ENCODE measurements around the gene PTPN14. TPM values are rescaled to one million over a fixed set of nuclear protein-coding genes. Genes with fewer than 3 reads are reported as not detected.

PTPN14 gene
- total and polyA plus RNA-seq, 2 experiments from 2014 or later = 18.7 to 70.2 TPM

DNA sequence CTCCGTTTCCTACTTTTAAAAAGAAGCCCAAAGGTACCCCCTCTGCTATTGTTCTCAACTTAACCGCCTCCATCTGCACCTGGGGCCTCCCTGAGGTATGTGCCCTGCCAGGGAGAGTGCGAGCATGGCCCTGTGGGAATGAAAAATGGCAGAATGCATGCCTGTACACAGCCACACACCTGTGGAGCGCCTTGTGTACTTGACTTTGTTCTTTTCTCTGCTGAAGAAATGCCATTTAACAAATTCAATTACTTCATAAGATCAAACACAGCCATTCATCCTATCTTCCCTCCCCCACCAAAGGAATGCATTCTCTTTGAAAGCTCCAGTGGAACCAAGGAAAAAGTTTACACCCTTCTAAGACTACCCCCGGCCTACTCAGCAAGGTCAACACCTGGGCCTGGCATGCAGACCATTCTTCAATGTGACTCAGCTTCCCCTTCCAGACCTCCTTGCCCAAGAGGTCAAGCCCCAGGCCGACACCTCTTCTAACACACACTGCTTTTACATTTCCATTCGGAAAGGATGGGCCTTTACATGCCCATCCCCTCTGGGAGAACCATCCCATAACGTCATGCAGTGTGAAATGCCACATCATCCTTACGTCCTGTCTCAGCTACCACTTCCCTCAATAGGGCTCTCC lies 146.7 kb downstream of the PTPN14 start:
- Histone ChIP-seq H3K27ac (ENCODE audit: low read depth) (peak overlapping the region; percentile 91), H3K79me2 (replicated peaks; ENCODE audit: insufficient read depth) (no peaks in the 10 kb centered on the region), H3K4me3 (no peak overlapping the region), H3F3A (replicated peaks; ENCODE audit: low read depth) (no peaks in the 10 kb centered on the region), H4K20me1 (replicated peaks; ENCODE audit: insufficient read depth) (no peaks in the 10 kb centered on the region), H2AFZ (no peak overlapping the region), H3K9me2 (ENCODE audit: insufficient read depth) (no peaks in the 10 kb centered on the region), H3K27me3 (ENCODE audit: insufficient read depth) (no peaks in the 10 kb centered on the region), H3K4me1 (ENCODE audit: insufficient read depth) (peaks cover 22% of the 10 kb centered on the region), H3K4me2 (peak overlapping the region; percentile 14; the same call in 1 of the 2 replicates), H3K36me3 (ENCODE audit: insufficient read depth) (peaks cover 3% of the 10 kb centered on the region; the same call in 1 of the 2 replicates)
- Mint-ChIP-seq H3K36me3 (ENCODE audit: low read depth) (peaks cover 16% of the 10 kb centered on the region), H3K4me1 (peaks cover 34% of the 10 kb centered on the region), H3K9me3 (no peaks in the 10 kb centered on the region), H3K27ac (peak overlapping the region; percentile 93), H3K27me3 (ENCODE audit: insufficient read depth, low read depth, poor library complexity) (peaks cover 4% of the 10 kb centered on the region), H3K4me3 (no peak overlapping the region)
- ATAC-seq = peak; percentile 89
- DNase-seq (ENCODE audit: low spot score) = peak; percentile 81
- 0 out of 2 replicates have a peak, but pooled peaks have one; percentile 14 for TF ChIP-seq ZNF114 (CRISPR knock-in tag; IDR thresholded peaks at IDR 0.05)
- TF ChIP-seq POLR2AphosphoS5 (IDR thresholded peaks at IDR 0.05; ENCODE audit: low read depth) = no peak

DNA sequence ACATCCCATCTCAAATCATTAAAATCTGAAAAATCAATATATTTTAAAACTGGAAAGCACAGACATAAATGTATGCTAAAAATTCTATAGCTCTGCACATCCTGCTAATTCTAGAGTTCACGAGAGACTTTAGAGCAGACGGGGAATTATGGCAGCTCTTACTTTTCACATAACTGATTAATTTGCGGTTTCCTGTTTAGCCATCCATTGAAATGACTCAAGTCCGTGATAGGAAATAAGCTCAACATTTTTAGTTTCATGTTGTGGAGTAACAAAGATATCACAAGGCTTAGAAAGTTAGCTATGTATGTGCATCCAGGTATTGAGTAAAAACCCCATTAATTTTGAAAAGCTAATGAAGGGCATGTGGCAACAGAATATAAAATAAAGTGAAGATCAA lies 147.2 kb downstream of the PTPN14 start:
- Histone ChIP-seq H3K79me2 (replicated peaks; ENCODE audit: insufficient read depth) (no peaks in the 10 kb centered on the region), H3K27me3 (ENCODE audit: insufficient read depth) (no peaks in the 10 kb centered on the region), H3K9me2 (ENCODE audit: insufficient read depth) (no peaks in the 10 kb centered on the region), H3K4me3 (no peak overlapping the region), H3K27ac (ENCODE audit: low read depth) (peak overlapping the region; percentile 64; the same call in 1 of the 2 replicates), H3K4me1 (ENCODE audit: insufficient read depth) (peaks cover 22% of the 10 kb centered on the region), H2AFZ (no peak overlapping the region), H3K36me3 (ENCODE audit: insufficient read depth) (peaks cover 3% of the 10 kb centered on the region; the same call in 1 of the 2 replicates), H4K20me1 (replicated peaks; ENCODE audit: insufficient read depth) (no peaks in the 10 kb centered on the region), H3F3A (replicated peaks; ENCODE audit: low read depth) (no peaks in the 10 kb centered on the region), H3K4me2 (peak overlapping the region; percentile 14; the same call in 1 of the 2 replicates)
- peaks cover 21% of the 10 kb centered on the region for H3K36me3 Mint-ChIP-seq (ENCODE audit: low read depth)
- ATAC-seq (no peak), DNase-seq (ENCODE audit: low spot score) (no peak)
- peaks cover 4% of the 10 kb centered on the region for H3K27me3 Mint-ChIP-seq (ENCODE audit: insufficient read depth, low read depth, poor library complexity)
- H3K4me1 Mint-ChIP-seq = peaks cover 34% of the 10 kb centered on the region
- peak overlapping the region; percentile 93 for H3K27ac Mint-ChIP-seq
- no peak overlapping the region for H3K4me3 Mint-ChIP-seq
- H3K9me3 Mint-ChIP-seq = no peaks in the 10 kb centered on the region
- TF ChIP-seq, protein P1, sequence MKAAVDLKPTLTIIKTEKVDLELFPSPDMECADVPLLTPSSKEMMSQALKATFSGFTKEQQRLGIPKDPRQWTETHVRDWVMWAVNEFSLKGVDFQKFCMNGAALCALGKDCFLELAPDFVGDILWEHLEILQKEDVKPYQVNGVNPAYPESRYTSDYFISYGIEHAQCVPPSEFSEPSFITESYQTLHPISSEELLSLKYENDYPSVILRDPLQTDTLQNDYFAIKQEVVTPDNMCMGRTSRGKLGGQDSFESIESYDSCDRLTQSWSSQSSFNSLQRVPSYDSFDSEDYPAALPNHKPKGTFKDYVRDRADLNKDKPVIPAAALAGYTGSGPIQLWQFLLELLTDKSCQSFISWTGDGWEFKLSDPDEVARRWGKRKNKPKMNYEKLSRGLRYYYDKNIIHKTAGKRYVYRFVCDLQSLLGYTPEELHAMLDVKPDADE (IDR thresholded peaks at IDR 0.05) = no peak
- TF ChIP-seq CREB1 (CRISPR knock-in tag; IDR thresholded peaks at IDR 0.05; ENCODE audit: low read depth) (no peak), STAT1 (IDR thresholded peaks at IDR 0.05; ENCODE audit: unreplicated experiment) (no peak)
- TF ChIP-seq, protein P2, sequence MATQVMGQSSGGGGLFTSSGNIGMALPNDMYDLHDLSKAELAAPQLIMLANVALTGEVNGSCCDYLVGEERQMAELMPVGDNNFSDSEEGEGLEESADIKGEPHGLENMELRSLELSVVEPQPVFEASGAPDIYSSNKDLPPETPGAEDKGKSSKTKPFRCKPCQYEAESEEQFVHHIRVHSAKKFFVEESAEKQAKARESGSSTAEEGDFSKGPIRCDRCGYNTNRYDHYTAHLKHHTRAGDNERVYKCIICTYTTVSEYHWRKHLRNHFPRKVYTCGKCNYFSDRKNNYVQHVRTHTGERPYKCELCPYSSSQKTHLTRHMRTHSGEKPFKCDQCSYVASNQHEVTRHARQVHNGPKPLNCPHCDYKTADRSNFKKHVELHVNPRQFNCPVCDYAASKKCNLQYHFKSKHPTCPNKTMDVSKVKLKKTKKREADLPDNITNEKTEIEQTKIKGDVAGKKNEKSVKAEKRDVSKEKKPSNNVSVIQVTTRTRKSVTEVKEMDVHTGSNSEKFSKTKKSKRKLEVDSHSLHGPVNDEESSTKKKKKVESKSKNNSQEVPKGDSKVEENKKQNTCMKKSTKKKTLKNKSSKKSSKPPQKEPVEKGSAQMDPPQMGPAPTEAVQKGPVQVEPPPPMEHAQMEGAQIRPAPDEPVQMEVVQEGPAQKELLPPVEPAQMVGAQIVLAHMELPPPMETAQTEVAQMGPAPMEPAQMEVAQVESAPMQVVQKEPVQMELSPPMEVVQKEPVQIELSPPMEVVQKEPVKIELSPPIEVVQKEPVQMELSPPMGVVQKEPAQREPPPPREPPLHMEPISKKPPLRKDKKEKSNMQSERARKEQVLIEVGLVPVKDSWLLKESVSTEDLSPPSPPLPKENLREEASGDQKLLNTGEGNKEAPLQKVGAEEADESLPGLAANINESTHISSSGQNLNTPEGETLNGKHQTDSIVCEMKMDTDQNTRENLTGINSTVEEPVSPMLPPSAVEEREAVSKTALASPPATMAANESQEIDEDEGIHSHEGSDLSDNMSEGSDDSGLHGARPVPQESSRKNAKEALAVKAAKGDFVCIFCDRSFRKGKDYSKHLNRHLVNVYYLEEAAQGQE (IDR thresholded peaks at IDR 0.05; ENCODE audit: unreplicated experiment) = no peak
- TF ChIP-seq, protein P3, sequence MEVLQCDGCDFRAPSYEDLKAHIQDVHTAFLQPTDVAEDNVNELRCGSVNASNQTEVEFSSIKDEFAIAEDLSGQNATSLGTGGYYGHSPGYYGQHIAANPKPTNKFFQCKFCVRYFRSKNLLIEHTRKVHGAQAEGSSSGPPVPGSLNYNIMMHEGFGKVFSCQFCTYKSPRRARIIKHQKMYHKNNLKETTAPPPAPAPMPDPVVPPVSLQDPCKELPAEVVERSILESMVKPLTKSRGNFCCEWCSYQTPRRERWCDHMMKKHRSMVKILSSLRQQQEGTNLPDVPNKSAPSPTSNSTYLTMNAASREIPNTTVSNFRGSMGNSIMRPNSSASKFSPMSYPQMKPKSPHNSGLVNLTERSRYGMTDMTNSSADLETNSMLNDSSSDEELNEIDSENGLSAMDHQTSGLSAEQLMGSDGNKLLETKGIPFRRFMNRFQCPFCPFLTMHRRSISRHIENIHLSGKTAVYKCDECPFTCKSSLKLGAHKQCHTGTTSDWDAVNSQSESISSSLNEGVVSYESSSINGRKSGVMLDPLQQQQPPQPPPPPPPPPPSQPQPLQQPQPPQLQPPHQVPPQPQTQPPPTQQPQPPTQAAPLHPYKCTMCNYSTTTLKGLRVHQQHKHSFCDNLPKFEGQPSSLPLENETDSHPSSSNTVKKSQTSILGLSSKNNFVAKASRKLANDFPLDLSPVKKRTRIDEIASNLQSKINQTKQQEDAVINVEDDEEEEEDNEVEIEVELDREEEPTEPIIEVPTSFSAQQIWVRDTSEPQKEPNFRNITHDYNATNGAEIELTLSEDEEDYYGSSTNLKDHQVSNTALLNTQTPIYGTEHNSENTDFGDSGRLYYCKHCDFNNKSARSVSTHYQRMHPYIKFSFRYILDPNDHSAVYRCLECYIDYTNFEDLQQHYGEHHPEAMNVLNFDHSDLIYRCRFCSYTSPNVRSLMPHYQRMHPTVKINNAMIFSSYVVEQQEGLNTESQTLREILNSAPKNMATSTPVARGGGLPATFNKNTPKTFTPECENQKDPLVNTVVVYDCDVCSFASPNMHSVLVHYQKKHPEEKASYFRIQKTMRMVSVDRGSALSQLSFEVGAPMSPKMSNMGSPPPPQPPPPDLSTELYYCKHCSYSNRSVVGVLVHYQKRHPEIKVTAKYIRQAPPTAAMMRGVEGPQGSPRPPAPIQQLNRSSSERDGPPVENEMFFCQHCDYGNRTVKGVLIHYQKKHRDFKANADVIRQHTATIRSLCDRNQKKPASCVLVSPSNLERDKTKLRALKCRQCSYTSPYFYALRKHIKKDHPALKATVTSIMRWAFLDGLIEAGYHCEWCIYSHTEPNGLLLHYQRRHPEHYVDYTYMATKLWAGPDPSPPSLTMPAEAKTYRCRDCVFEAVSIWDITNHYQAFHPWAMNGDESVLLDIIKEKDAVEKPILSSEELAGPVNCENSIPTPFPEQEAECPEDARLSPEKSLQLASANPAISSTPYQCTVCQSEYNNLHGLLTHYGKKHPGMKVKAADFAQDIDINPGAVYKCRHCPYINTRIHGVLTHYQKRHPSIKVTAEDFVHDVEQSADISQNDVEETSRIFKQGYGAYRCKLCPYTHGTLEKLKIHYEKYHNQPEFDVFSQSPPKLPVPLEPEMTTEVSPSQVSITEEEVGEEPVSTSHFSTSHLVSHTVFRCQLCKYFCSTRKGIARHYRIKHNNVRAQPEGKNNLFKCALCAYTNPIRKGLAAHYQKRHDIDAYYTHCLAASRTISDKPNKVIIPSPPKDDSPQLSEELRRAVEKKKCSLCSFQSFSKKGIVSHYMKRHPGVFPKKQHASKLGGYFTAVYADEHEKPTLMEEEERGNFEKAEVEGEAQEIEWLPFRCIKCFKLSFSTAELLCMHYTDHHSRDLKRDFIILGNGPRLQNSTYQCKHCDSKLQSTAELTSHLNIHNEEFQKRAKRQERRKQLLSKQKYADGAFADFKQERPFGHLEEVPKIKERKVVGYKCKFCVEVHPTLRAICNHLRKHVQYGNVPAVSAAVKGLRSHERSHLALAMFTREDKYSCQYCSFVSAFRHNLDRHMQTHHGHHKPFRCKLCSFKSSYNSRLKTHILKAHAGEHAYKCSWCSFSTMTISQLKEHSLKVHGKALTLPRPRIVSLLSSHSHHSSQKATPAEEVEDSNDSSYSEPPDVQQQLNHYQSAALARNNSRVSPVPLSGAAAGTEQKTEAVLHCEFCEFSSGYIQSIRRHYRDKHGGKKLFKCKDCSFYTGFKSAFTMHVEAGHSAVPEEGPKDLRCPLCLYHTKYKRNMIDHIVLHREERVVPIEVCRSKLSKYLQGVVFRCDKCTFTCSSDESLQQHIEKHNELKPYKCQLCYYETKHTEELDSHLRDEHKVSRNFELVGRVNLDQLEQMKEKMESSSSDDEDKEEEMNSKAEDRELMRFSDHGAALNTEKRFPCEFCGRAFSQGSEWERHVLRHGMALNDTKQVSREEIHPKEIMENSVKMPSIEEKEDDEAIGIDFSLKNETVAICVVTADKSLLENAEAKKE (CRISPR knock-in tag; IDR thresholded peaks at IDR 0.05) = no peak
- TF ChIP-seq, protein P4, sequence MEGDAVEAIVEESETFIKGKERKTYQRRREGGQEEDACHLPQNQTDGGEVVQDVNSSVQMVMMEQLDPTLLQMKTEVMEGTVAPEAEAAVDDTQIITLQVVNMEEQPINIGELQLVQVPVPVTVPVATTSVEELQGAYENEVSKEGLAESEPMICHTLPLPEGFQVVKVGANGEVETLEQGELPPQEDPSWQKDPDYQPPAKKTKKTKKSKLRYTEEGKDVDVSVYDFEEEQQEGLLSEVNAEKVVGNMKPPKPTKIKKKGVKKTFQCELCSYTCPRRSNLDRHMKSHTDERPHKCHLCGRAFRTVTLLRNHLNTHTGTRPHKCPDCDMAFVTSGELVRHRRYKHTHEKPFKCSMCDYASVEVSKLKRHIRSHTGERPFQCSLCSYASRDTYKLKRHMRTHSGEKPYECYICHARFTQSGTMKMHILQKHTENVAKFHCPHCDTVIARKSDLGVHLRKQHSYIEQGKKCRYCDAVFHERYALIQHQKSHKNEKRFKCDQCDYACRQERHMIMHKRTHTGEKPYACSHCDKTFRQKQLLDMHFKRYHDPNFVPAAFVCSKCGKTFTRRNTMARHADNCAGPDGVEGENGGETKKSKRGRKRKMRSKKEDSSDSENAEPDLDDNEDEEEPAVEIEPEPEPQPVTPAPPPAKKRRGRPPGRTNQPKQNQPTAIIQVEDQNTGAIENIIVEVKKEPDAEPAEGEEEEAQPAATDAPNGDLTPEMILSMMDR (conservative IDR thresholded peaks at IDR 0.05; ENCODE audit: low read depth in 2 of 2) = no peak

Measured in GM23338 (cell line).